Measurements from ENCODE around the gene CENPL.
"Not testable (repeated sequence)": the region's sequence is repeated elsewhere in the genome, so short reads cannot be mapped to it uniquely, and the experiment has no call there.

The CENPL gene, protein sequence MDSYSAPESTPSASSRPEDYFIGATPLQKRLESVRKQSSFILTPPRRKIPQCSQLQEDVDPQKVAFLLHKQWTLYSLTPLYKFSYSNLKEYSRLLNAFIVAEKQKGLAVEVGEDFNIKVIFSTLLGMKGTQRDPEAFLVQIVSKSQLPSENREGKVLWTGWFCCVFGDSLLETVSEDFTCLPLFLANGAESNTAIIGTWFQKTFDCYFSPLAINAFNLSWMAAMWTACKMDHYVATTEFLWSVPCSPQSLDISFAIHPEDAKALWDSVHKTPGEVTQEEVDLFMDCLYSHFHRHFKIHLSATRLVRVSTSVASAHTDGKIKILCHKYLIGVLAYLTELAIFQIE

DNA sequence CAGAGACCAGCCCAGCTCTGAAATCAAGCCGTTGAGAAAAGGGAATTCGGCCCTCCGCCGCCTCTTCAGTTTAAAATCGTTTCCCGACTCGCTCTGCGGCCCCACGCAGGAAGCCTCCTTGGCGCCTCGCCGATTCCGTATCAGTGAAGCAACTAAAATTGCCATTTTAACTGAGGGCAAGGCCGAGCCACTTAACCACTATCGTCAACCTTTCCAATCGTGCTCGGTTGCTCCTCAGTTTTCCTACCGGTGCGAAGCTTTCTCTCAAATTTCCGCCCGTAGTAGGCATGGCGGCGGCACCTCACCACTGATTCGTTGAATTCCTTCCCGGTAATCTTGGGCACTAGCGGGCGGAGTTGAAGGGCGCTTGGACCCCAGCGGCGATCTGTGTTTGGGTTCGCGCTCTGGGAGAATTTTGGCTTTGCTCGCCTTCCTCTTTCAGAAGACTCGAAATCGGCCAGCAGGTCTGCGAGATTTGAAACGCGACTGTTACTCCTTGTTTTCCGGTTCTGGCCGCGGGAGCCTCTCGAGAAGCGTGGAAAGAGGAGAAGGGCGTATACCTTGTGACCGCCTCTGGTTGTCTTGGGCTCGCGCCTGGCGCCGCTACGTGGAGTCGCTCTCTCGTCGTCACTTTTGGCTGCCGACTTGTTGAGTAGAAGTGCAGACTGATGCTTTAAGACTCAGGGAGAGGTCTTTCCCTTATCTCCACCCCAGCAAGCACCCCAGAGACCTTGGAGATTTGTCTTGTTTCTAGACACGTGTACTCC lies at the start of gene CENPL, which contains the start of gene DARS2:
TSS of gene CENPL (minus strand) at position 569 of the 767 bp plus-strand sequence. CDS start 13,584 bp downstream, outside the sequence.
TSS of gene DARS2 (plus strand) at position 359 of the 767 bp plus-strand sequence. CDS start 557 bp downstream, outside the sequence.
- peak; percentile 84 for DNase-seq (ENCODE audit: low read depth)

DNA sequence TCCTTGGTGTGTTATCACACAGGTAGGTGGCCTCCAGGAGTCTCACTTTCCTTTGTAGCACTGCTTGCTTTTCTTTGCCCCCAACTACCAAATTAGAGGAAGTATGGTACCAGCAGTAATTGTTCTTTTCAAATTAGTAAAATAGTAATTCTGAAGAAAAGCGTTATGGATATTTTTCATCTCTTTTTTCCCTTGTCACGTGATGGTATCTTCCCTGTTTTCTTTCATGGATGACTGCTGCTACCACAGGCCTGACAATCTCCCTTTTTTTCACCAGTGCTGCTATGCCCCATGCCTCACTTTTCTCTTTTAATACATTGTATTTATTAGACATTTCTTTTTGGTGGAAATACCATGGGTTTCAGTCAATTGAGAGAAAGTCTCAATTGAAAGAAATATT lies 46.8 kb upstream of the CENPL start:
- no peak for DNase-seq (ENCODE audit: low read depth)

DNA sequence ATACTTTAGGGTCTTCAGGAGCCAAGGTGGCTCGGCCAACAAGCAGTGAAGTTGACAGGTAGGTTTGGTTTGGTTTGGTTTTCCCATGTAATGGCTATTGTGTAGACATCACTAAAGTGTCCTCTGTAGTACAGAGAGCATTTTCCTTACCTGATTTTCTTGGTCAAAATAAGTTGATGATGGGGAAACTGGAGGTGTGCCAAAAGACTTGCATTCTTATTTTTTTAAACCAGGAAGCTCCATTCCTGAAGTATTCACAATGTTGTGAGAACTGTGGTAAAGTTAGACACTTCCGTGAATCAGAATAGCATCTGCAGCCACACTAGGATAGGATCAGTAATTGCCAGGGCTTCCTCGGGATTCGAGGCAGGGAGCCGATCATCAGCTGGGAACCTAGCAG lies 46.4 kb upstream of the CENPL start:
- DNase-seq (ENCODE audit: low read depth), result no peak

- no peak for DNase-seq (ENCODE audit: low read depth)
Measured at GRCh38 chr1:173870252-173871075, 45.8 kb upstream of the CENPL start.

GRCh38 chr1:173869021-173869359 lies 44.3 kb upstream of the CENPL start:
- DNase-seq (ENCODE audit: low read depth), result no peak

DNA sequence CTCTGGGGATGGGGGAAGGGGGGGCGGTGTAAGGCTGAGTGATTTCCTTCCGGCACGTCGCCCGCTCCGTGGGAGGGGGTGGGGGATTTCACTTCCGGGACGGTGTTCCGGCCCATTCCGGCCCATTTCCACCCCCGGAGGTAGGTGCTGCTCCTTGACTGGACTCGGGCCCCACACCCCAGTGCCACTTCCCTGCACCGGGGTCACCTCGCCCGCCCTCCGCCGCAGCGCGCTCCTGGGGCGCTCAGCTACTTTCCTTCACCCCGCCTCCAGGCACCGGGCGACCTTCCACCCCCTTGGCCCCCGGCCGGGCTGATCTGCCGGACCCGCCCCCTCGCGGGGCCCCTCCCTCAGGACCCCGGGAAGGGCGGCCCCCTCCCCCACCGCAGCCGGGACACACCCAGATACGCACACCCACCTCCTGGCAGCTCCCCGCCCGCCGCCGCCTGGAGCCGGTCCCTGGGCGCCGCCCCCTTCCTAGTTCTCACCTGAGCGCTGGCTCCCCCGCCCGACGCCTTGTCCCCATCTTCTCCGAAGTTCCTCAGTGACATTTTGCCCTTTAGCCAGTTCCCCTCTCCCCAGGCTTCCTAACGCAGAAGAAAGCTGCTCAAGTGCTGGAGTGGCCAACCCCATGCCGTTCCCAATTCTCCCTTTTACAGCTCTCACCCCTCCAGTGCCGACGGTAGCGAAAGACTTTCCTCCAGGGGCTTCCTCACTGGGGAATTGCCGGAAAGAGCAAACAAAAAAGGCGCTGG lies 43.8 kb upstream of the CENPL start, which contains the start of gene ZBTB37:
TSS of gene ZBTB37 (plus strand) at position 115 of the 755 bp plus-strand sequence. CDS start 1,846 bp downstream, outside the sequence.
- peak; percentile 92 for DNase-seq (ENCODE audit: low read depth)

GRCh38 chr1:173867753-173868265 lies 43.1 kb upstream of the CENPL start, which contains the start of gene GAS5:
Gene GAS5 (minus strand): TSS chr1:173867989.
- peak; percentile 100 for DNase-seq (ENCODE audit: low read depth)

DNA sequence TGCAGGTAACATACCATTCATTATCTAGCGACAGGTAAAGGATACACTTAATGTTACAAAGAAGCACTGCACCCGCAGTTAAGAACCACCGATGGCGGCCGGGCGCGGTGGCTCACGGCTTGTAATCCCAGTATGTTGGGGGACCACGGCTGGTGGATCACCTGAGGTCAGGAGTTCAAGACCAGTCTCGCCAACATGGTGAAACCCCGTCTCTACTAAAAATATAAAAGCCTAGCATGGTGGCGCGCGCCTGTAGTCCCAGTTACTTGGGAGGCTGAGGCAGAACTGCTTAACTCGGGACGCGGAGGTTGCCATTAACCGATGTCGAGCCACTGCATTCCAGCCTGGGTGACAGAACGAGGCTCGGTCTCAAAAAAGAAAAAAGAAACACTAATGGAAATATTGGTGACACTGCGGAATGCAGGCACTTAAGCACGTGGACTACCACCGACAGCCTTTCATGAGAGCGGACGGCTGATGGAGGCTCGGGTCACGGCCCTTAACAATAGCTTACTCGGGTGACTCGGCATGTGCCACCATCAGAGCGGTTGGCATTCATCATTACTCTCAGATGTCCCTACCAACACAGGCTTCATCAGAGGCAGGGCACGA lies 42.6 kb upstream of the CENPL start:
- no peak for DNase-seq (ENCODE audit: low read depth)

GRCh38 chr1:173866413-173867115 lies 41.9 kb upstream of the CENPL start:
- DNase-seq (ENCODE audit: low read depth), result no peak

DNA sequence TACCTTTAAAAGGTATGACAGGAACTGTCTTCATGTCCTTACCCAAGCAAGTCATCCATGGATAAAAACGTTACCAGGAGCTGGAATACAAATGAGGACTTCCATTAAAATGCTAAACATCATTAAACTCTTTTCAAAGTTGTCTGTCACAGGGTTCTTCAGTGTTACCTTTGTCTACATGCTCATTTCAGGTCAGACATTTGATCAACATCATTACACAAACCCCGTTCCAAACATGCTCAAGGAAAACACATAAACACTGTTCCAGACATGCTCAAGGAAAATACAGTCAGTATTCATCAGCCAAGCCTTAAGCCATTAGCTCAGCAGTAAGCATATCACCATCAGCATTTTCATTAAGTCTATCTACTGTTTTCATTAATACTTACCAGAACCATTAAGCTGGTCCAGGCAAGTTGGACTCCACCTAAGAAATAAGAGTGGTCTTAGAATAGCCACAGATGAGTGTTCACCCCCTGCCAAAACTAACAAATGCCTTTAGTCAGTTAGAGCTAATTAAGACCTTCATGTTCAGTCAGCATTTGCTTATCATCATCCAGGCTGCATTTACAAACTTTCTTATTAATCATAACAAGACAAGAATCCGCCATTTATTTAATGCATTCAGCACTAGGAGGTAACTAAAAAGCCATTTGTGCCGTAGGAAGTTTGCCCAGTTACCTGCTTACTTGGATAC lies 40.9 kb upstream of the CENPL start:
- DNase-seq (ENCODE audit: low read depth), result no peak

- DNase-seq (ENCODE audit: low read depth), result no peak
Measured at GRCh38 chr1:173864179-173864867, 39.6 kb upstream of the CENPL start.

GRCh38 chr1:173863224-173864161 lies 38.8 kb upstream of the CENPL start:
- DNase-seq (ENCODE audit: low read depth), result no peak

DNA sequence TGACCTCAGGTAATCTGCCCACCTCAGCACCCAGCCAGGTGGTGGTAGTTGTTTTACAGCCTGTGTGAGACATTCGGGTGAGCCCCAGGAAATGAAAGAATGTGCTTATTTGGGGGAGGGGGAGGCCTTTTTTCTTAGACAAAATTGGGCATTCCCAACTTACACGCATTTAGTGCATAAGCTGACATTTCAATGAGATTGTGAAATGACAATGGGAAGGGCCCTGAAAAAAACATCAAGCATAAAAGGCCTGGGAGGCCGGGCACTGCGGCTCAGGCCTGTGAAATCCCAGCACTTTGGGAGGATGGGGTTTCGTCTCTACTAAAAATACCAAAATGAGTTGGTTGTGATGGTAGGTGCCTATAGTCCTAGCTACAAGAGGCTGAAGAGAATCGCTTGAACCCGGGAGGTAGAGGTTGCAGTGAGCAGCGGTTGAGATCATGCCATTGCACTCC lies 38.1 kb upstream of the CENPL start:
- no peak for DNase-seq (ENCODE audit: low read depth)

GRCh38 chr1:173862146-173862768 lies 37.6 kb upstream of the CENPL start:
- not testable (repeated sequence) for DNase-seq (ENCODE audit: low read depth)

DNA sequence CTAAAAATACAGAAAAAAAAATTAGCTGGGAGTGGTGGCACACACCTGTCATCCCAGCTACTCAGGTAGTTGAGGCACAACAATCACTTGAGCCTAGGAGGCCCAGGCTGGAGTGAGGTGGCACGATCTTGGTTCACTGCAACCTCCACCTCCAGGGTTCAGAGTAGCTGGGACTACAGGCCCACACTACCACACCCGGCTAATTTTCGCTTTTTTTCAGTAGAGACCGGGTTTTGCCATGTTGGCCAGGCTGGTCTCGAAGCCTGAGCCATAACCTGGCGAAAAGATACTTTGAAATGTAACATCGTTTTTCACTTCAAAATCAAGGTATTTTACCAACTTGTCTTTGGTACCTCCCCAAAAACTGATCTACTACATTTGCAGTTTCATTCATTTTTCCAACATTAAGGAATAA lies 37.1 kb upstream of the CENPL start:
- DNase-seq (ENCODE audit: low read depth), result no peak

- no peak for DNase-seq (ENCODE audit: low read depth)
Measured at GRCh38 chr1:173860065-173860464, 35.4 kb upstream of the CENPL start.

GRCh38 chr1:173859547-173859946 lies 34.9 kb upstream of the CENPL start:
- not testable (repeated sequence) for DNase-seq (ENCODE audit: low read depth)

All from stimulated activated CD4-positive, alpha-beta T cell treated with anti-CD3 and anti-CD28 coated beads, Interleukin-2, amount 100 ng/mL, for 4 hours (primary cell).